HCT116 (cell line): ENCODE results near the gene ARHGAP35. TPM values are rescaled to one million over a fixed set of nuclear protein-coding genes. Genes with fewer than 3 reads are reported as not detected.

Experiments used
- ATAC-seq: fragments of 200-7000 bp; cut with Tn5 transposase; 2 replicates; pipeline ENCODE4 v1.9.1; 2020; ENCODE audit warnings: mild to moderate bottlenecking, moderate library complexity
- BruUV-seq: library from RNA; stranded (reverse); fragments of 400-500 nt; replicated peaks from 2 replicates; lab custom pipeline; 2021; lab: Mats Ljungman, UMichigan
- CTCF ChIA-PET: fragments of 300-600 bp; sonication (Branson Sonifier 250); formaldehyde crosslinking; loops from one replicate; lab custom pipeline; 2021; ENCODE audit warnings: antibody characterized with exemption; lab: Charles Lee
- POLR2A ChIA-PET: fragments of 300-600, 350-600 bp; sonication (Branson Sonifier 250); formaldehyde crosslinking; loops from one replicate; lab custom pipeline; 2021; ENCODE audit warnings: antibody characterized with exemption; lab: Charles Lee
- RAD21 ChIA-PET, 2 experiments: fragments of 300-600 bp; sonication (Branson Sonifier 250); formaldehyde crosslinking; loops; one replicate each; lab custom pipeline; 2023; ENCODE audit warnings: low total read pairs in 2 of 2; ENCODE audit not compliant: uncharacterized antibody in 2 of 2, unreplicated experiment in 2 of 2, low non-redundant PET in 1 of 2; lab: Charles Lee
- DNase-seq: peaks from one replicate; pipeline ENCODE4 v3.0.0-alpha.2; 2010; ENCODE audit warnings: low read depth, low spot score
- H2AFZ ChIP-seq: fragments of 200-600 bp; shearing (Covaris generic), sonication (generic); 2 replicates; pipeline ENCODE4 v1.6.1; 2017; ENCODE audit warnings: low read depth, mixed run types, mixed read lengths, antibody characterized with exemption, low read length; ENCODE audit not compliant: poor library complexity, severe bottlenecking
- H3K27ac ChIP-seq: 2 replicates; pipeline ENCODE4 v1.5.1; 2012; ENCODE audit warnings: low read depth, low read length
- H3K27me3 ChIP-seq: fragments of 200-600 bp; sonication (generic); 2 replicates; pipeline ENCODE4 v1.6.1; 2016; ENCODE audit warnings: mixed run types, low read length, mixed read lengths; ENCODE audit not compliant: insufficient read depth
- H3K36me3 ChIP-seq, 2 experiments: fragments of 200-500 bp in 1 of 2; fragments of 200-600 bp in 1 of 2; sonication (Bioruptor generic) in 1 of 2; sonication (generic) in 1 of 2; 2 replicates each; pipeline versions ENCODE4 v1.5.1 to v1.6.1; 2014 to 2016; ENCODE audit warnings: low read length in 2 of 2, inconsistent platforms in 1 of 2, mixed read lengths in 1 of 2, mixed run types in 1 of 2; ENCODE audit not compliant: insufficient read depth in 2 of 2, control insufficient read depth in 1 of 2
- H3K4me1 ChIP-seq, 2 experiments: fragments of 200-600 bp in 1 of 2; sonication (generic) in 1 of 2; 2 replicates each; pipeline versions ENCODE4 v1.5.1 to v1.6.1; 2012 to 2017; ENCODE audit warnings: low read length in 2 of 2, inconsistent platforms in 1 of 2, mild to moderate bottlenecking in 1 of 2, mixed read lengths in 1 of 2, mixed run types in 1 of 2, moderate library complexity in 1 of 2; ENCODE audit not compliant: insufficient read depth in 2 of 2, control insufficient read depth in 1 of 2
- H3K4me2 ChIP-seq: fragments of 200-600 bp; sonication (generic); 2 replicates; pipeline ENCODE4 v1.6.1; 2017; ENCODE audit warnings: mixed run types, low read length, mixed read lengths
- H3K4me3 ChIP-seq, 2 experiments: fragments of 200-600 bp in 1 of 2; sonication (generic) in 1 of 2; replicated peaks in 1 of 2; 2 replicates each; pipeline ENCODE4 v1.5.1; 2011 to 2016; ENCODE audit warnings: low read length in 2 of 2, control low read depth in 1 of 2, low read depth in 1 of 2, mild to moderate bottlenecking in 1 of 2, mixed read lengths in 1 of 2, mixed run types in 1 of 2
- H3K79me2 ChIP-seq: fragments of 200-600 bp; sonication (generic); 2 replicates; pipeline ENCODE4 v1.6.1; 2017; ENCODE audit warnings: mild to moderate bottlenecking, mixed run types, low read length, moderate library complexity, mixed read lengths; ENCODE audit not compliant: insufficient read depth
- H3K9ac ChIP-seq: fragments of 200-600 bp; sonication (generic); 2 replicates; pipeline ENCODE4 v1.6.1; 2016; ENCODE audit warnings: low read length, mixed read lengths
- H3K9me2 ChIP-seq: fragments of 200-600 bp; sonication (generic), shearing (Covaris generic); 2 replicates; pipeline ENCODE4 v1.6.1; 2017; ENCODE audit warnings: mixed run types, mild to moderate bottlenecking, moderate library complexity; ENCODE audit not compliant: insufficient read depth
- H3K9me3 ChIP-seq, 2 experiments: fragments of 200-500 bp in 1 of 2; fragments of 200-600 bp in 1 of 2; sonication (Bioruptor generic) in 1 of 2; sonication (generic) in 1 of 2; 2 replicates each; pipeline ENCODE4 v1.6.1; 2014 to 2017; ENCODE audit warnings: low read length in 2 of 2, mixed read lengths in 2 of 2, inconsistent platforms in 1 of 2, low read depth in 1 of 2, mild to moderate bottlenecking in 1 of 2, mixed run types in 1 of 2, moderate library complexity in 1 of 2; ENCODE audit not compliant: control insufficient read depth in 1 of 2, insufficient read depth in 1 of 2
- H4K20me1 ChIP-seq: fragments of 200-600 bp; sonication (generic), shearing (Covaris generic); 2 replicates; pipeline ENCODE4 v1.6.1; 2017; ENCODE audit warnings: mixed run types, mild to moderate bottlenecking, moderate library complexity; ENCODE audit not compliant: insufficient read depth
- CBX3 ChIP-seq: IDR thresholded peaks from 2 replicates; pipeline ENCODE4 v1.6.1; 2012; ENCODE audit warnings: low read depth
- FOSL1 ChIP-seq: IDR thresholded peaks from 2 replicates; pipeline ENCODE4 v1.6.1; 2012; ENCODE audit warnings: low read depth
- RAD21 ChIP-seq: IDR thresholded peaks from 2 replicates; pipeline ENCODE4 v1.6.1; 2012; ENCODE audit warnings: low read depth, mild to moderate bottlenecking
- SP1 ChIP-seq: IDR thresholded peaks from 2 replicates; pipeline ENCODE4 v1.6.1; 2012; ENCODE audit warnings: low read depth
- ZNF274 ChIP-seq: fragments of 200-500 bp; sonication (Bioruptor generic); IDR thresholded peaks from 2 replicates; pipeline ENCODE4 v1.6.1; 2014; ENCODE audit warnings: mild to moderate bottlenecking, low read depth, low read length, inconsistent platforms
- intact Hi-C: fragments of 100-400 bp; cut with micrococcal nuclease; formaldehyde crosslinking; loops from 2 replicates; pipeline ENCODE4 v1.10.0; 2022
- total RNA-seq: library from RNA; stranded (reverse); gene quantifications from one replicate; pipeline ENCODE4 v1.2.1, GENCODE V29; 2021; ENCODE audit not compliant: unreplicated experiment
- TF ChIP-seq, protein P1 (sequence below): IDR thresholded peaks from 2 replicates; pipeline ENCODE4 v1.6.1; 2012
- TF ChIP-seq, protein P2 (sequence below): IDR thresholded peaks from 2 replicates; pipeline ENCODE4 v1.6.1; 2011; ENCODE audit warnings: mild to moderate bottlenecking, low read length, moderate library complexity; ENCODE audit not compliant: insufficient replicate concordance; ENCODE audit errors: extremely low read depth
- TF ChIP-seq, protein P3 (sequence below), 3 experiments: fragments of 200-600 bp in 1 of 3; sonication (generic) in 1 of 3; IDR thresholded peaks in 2 of 3; conservative IDR thresholded peaks in 1 of 3; 2 replicates each; pipeline ENCODE4 v1.5.1; 2012 to 2017; ENCODE audit warnings: low read depth in 2 of 3, low read length in 2 of 3, antibody characterized with exemption in 1 of 3, borderline replicate concordance in 1 of 3, control low read depth in 1 of 3, mild to moderate bottlenecking in 1 of 3, mixed read lengths in 1 of 3, mixed run types in 1 of 3, moderate library complexity in 1 of 3; ENCODE audit not compliant: insufficient read depth in 1 of 3

ARHGAP35 gene
- total RNA-seq, 1 experiment from 2014 or later = 47.6 TPM

DNA sequence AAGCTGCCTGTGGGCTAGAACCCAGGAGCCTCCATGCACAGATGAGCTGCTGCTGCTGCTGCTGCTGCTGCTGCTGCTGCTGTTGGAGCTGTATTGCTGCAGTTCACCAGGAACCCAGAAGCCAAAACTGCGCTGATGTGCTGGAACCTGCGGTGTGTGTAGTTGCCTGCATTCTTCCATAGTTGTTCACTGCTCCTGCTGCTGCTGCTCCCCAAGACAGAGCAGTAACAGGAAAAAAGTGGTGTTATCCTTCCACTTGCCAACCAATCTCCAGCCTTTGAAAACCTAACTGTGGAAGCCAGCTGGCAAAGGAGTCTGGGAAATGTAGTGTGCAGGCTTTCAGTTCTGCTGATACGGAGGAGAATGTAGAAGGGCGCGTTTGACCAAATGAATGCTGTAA, 37.9 kb downstream of the ARHGAP35 start:
- TF ChIP-seq ZNF274 = no peak
- TF ChIP-seq, protein P1, sequence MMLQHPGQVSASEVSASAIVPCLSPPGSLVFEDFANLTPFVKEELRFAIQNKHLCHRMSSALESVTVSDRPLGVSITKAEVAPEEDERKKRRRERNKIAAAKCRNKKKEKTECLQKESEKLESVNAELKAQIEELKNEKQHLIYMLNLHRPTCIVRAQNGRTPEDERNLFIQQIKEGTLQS = no peak
- no peak for TF ChIP-seq RAD21
- TF ChIP-seq, protein P2, sequence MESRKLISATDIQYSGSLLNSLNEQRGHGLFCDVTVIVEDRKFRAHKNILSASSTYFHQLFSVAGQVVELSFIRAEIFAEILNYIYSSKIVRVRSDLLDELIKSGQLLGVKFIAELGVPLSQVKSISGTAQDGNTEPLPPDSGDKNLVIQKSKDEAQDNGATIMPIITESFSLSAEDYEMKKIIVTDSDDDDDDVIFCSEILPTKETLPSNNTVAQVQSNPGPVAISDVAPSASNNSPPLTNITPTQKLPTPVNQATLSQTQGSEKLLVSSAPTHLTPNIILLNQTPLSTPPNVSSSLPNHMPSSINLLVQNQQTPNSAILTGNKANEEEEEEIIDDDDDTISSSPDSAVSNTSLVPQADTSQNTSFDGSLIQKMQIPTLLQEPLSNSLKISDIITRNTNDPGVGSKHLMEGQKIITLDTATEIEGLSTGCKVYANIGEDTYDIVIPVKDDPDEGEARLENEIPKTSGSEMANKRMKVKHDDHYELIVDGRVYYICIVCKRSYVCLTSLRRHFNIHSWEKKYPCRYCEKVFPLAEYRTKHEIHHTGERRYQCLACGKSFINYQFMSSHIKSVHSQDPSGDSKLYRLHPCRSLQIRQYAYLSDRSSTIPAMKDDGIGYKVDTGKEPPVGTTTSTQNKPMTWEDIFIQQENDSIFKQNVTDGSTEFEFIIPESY = no peak
- TF ChIP-seq, protein P3, sequence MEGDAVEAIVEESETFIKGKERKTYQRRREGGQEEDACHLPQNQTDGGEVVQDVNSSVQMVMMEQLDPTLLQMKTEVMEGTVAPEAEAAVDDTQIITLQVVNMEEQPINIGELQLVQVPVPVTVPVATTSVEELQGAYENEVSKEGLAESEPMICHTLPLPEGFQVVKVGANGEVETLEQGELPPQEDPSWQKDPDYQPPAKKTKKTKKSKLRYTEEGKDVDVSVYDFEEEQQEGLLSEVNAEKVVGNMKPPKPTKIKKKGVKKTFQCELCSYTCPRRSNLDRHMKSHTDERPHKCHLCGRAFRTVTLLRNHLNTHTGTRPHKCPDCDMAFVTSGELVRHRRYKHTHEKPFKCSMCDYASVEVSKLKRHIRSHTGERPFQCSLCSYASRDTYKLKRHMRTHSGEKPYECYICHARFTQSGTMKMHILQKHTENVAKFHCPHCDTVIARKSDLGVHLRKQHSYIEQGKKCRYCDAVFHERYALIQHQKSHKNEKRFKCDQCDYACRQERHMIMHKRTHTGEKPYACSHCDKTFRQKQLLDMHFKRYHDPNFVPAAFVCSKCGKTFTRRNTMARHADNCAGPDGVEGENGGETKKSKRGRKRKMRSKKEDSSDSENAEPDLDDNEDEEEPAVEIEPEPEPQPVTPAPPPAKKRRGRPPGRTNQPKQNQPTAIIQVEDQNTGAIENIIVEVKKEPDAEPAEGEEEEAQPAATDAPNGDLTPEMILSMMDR (IDR thresholded peaks at IDR 0.05 in 2 of 3, conservative IDR thresholded peaks at IDR 0.05 in 1 of 3; ENCODE audit: borderline replicate concordance in 1 of 3, insufficient read depth in 1 of 3, low read depth in 2 of 3, low read length in 2 of 3) = no peak
- no peak for TF ChIP-seq SP1
- TF ChIP-seq FOSL1 = no peak
- TF ChIP-seq CBX3 = no peak
- Histone ChIP-seq H3K27me3 (no peaks in the 10 kb centered on the region), H3K36me3 (no peaks in the 10 kb centered on the region), H3K9ac (no peak overlapping the region), H3K79me2 (peaks cover 93% of the 10 kb centered on the region), H3K9me2 (no peaks in the 10 kb centered on the region), H3K9me3 (no peaks in the 10 kb centered on the region), H2AFZ (no peak overlapping the region), H3K4me3 (no peak overlapping the region), H3K27ac (no peak overlapping the region), H4K20me1 (peaks cover 5% of the 10 kb centered on the region; the same call in 1 of the 2 replicates), H3K4me1 (peaks cover 42 to 60% of the 10 kb centered on the region in 2 experiments), H3K4me2 (no peak overlapping the region)
- ChIA-PET RAD21 (no interaction called here), POLR2A (no interaction called here), CTCF (no interaction called here)
- DNase-seq (no peak), ATAC-seq (no peak)
- no TSS peak for BruUV-seq
- intact Hi-C loops = no loop called here
